HepG2 (cell line): ENCODE data around the gene OR1F1. TPM values are rescaled to one million over a fixed set of nuclear protein-coding genes. Genes with fewer than 3 reads are reported as not detected.

Experiments
- BATF2 ChIP-seq: sonication (generic); formaldehyde crosslinking; IDR thresholded peaks from 2 replicates; pipeline ENCODE4 v1.8.0; 2022; ENCODE audit warnings: mild to moderate bottlenecking, missing genetic modification reagents, moderate library complexity
- GATAD2A ChIP-seq: IDR thresholded peaks from 2 replicates; pipeline ENCODE4 v1.6.1; 2016
- GZF1 ChIP-seq: sonication (generic); formaldehyde crosslinking; IDR thresholded peaks from 2 replicates; pipeline ENCODE4 v1.5.1; 2020; ENCODE audit warnings: mild to moderate bottlenecking, missing genetic modification reagents
- HBP1 ChIP-seq: IDR thresholded peaks from 2 replicates; pipeline ENCODE4 v1.6.1; 2016; ENCODE audit warnings: low read depth, control low read depth
- MAF1 ChIP-seq: sonication (generic); formaldehyde crosslinking; IDR thresholded peaks from 2 replicates; pipeline ENCODE4 v1.5.0; 2020; ENCODE audit warnings: missing genetic modification reagents, borderline replicate concordance
- MXD1 ChIP-seq: sonication (generic); formaldehyde crosslinking; IDR thresholded peaks from 2 replicates; pipeline ENCODE4 v1.4.0; 2020; ENCODE audit warnings: mild to moderate bottlenecking, missing genetic modification reagents
- PCBP1 ChIP-seq: fragments of 200-400 bp; formaldehyde crosslinking; IDR thresholded peaks from 2 replicates; pipeline ENCODE4 v1.6.1; 2017; ENCODE audit warnings: mild to moderate bottlenecking, low read depth, low read length, borderline replicate concordance
- PREB ChIP-seq: sonication (generic); formaldehyde crosslinking; IDR thresholded peaks from 2 replicates; pipeline ENCODE4 v1.4.0; 2020; ENCODE audit warnings: missing genetic modification reagents
- RXRA ChIP-seq: sonication (generic); formaldehyde crosslinking; IDR thresholded peaks from 2 replicates; pipeline ENCODE4 v1.5.1; 2020; ENCODE audit warnings: missing genetic modification reagents
- SIX1 ChIP-seq: sonication (generic); formaldehyde crosslinking; IDR thresholded peaks from 2 replicates; pipeline ENCODE4 v1.4.0; 2020; ENCODE audit warnings: missing genetic modification reagents, borderline replicate concordance
- TRIM24 ChIP-seq: sonication (generic); formaldehyde crosslinking; IDR thresholded peaks from 2 replicates; pipeline ENCODE4 v1.8.0; 2022; ENCODE audit warnings: mild to moderate bottlenecking, missing genetic modification reagents
- ZNF441 ChIP-seq: sonication (generic); formaldehyde crosslinking; IDR thresholded peaks from 2 replicates; pipeline ENCODE4 v1.7.0; 2021; ENCODE audit warnings: missing genetic modification reagents, borderline replicate concordance
- ZNF451 ChIP-seq: sonication (generic); formaldehyde crosslinking; IDR thresholded peaks from 2 replicates; pipeline ENCODE4 v1.5.0; 2020; ENCODE audit warnings: mild to moderate bottlenecking, missing genetic modification reagents
- ZNF564 ChIP-seq: sonication (generic); formaldehyde crosslinking; IDR thresholded peaks from 2 replicates; pipeline ENCODE4 v1.8.1; 2023; ENCODE audit warnings: mild to moderate bottlenecking, missing genetic modification reagents
- ZNF691 ChIP-seq: sonication (generic); formaldehyde crosslinking; IDR thresholded peaks from 2 replicates; pipeline ENCODE4 v1.4.0; 2020; ENCODE audit warnings: missing genetic modification reagents, low read depth, mild to moderate bottlenecking, borderline replicate concordance
- ZNF720 ChIP-seq: sonication (generic); formaldehyde crosslinking; IDR thresholded peaks from 2 replicates; pipeline ENCODE4 v1.4.0; 2020; ENCODE audit warnings: missing genetic modification reagents
- ZNF839 ChIP-seq: sonication (generic); formaldehyde crosslinking; IDR thresholded peaks from 2 replicates; pipeline ENCODE4 v1.4.0; 2020; ENCODE audit warnings: missing genetic modification reagents, mild to moderate bottlenecking, borderline replicate concordance
- ZSCAN25 ChIP-seq: sonication (generic); formaldehyde crosslinking; IDR thresholded peaks from 2 replicates; pipeline ENCODE4 v1.8.0; 2022; ENCODE audit warnings: mild to moderate bottlenecking, missing genetic modification reagents
- ZSCAN9 ChIP-seq: IDR thresholded peaks from 2 replicates; pipeline ENCODE4 v1.6.1; 2016; ENCODE audit warnings: borderline replicate concordance
- polyA plus RNA-seq, 8 experiments: library from polyadenylated mRNA; depleted of rRNA in 3 of 8; stranded (reverse) in 7 of 8; unstranded in 1 of 8; fragments of >200 nt; fragmentation: Illumina TruSeq in 4 of 8; extraction: Trizol in 4 of 8; gene quantifications; 2 replicates each; pipeline versions ENCODE4 v1.2.1 to v1.2.3, GENCODE V29; 2011 to 2016; ENCODE audit warnings: low read depth in 4 of 8, missing spikeins in 1 of 8, mixed read lengths in 1 of 8; ENCODE audit not compliant: insufficient read depth in 1 of 8
- total RNA-seq, 5 experiments: library from RNA; depleted of rRNA; stranded (reverse); fragments of >200 nt; fragmentation: Illumina TruSeq; extraction: Trizol; gene quantifications; 2 replicates each; pipeline ENCODE4 v1.2.3, GENCODE V29; 2016; ENCODE audit warnings: low read depth in 1 of 5
- TF ChIP-seq, protein P1 (sequence below): sonication (generic); formaldehyde crosslinking; IDR thresholded peaks from 2 replicates; pipeline ENCODE4 v1.4.0; 2020; ENCODE audit warnings: low read depth, missing genetic modification reagents

Gene OR1F1
- total and polyA plus RNA-seq, 2 of the 13 experiments (the other 11 are each of a cell fraction or from before 2014, with no cell fraction given), result 0.90 TPM; not detected in 1

GRCh38 chr16:3188925-3189825 is 1.2 kb downstream of the OR1F1 start (continued):
- peak; percentile 5; the same call in 1 of the 2 replicates for TF ChIP-seq ZSCAN25 (CRISPR knock-in tag)
- no peak for TF ChIP-seq TRIM24 (CRISPR knock-in tag)
- peak; percentile 11; the same call in 1 of the 2 replicates for TF ChIP-seq SIX1 (CRISPR knock-in tag)
- TF ChIP-seq ZNF720 (CRISPR knock-in tag), result no peak
- TF ChIP-seq, protein P1, sequence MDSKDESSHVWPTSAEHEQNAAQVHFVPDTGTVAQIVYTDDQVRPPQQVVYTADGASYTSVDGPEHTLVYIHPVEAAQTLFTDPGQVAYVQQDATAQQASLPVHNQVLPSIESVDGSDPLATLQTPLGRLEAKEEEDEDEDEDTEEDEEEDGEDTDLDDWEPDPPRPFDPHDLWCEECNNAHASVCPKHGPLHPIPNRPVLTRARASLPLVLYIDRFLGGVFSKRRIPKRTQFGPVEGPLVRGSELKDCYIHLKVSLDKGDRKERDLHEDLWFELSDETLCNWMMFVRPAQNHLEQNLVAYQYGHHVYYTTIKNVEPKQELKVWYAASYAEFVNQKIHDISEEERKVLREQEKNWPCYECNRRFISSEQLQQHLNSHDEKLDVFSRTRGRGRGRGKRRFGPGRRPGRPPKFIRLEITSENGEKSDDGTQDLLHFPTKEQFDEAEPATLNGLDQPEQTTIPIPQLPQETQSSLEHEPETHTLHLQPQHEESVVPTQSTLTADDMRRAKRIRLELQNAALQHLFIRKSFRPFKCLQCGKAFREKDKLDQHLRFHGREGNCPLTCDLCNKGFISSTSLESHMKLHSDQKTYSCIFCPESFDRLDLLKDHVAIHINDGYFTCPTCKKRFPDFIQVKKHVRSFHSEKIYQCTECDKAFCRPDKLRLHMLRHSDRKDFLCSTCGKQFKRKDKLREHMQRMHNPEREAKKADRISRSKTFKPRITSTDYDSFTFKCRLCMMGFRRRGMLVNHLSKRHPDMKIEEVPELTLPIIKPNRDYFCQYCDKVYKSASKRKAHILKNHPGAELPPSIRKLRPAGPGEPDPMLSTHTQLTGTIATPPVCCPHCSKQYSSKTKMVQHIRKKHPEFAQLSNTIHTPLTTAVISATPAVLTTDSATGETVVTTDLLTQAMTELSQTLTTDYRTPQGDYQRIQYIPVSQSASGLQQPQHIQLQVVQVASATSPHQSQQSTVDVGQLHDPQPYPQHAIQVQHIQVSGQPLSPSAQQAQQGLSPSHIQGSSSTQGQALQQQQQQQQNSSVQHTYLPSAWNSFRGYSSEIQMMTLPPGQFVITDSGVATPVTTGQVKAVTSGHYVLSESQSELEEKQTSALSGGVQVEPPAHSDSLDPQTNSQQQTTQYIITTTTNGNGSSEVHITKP (CRISPR knock-in tag), result 0 out of 2 replicates have a peak, but pooled peaks have one; percentile 25
- TF ChIP-seq HBP1 (CRISPR knock-in tag), result no peak
- TF ChIP-seq ZNF441 (CRISPR knock-in tag), result 0 out of 2 replicates have a peak, but pooled peaks have one; percentile 16
- TF ChIP-seq ZNF691 (CRISPR knock-in tag), result no peak
- no peak for TF ChIP-seq ZNF451 (CRISPR knock-in tag)
- TF ChIP-seq MAF1 (CRISPR knock-in tag), result peak; percentile 83; the same call in 1 of the 2 replicates
- no peak for TF ChIP-seq MXD1 (CRISPR knock-in tag)
- no peak for TF ChIP-seq ZNF564
- TF ChIP-seq RXRA (CRISPR knock-in tag), result no peak; the same call in 1 of the 2 replicates
- peak; percentile 46; the same call in 1 of the 2 replicates for TF ChIP-seq GATAD2A
- peak; percentile 50; the same call in 1 of the 2 replicates for TF ChIP-seq ZNF839
- no peak for TF ChIP-seq BATF2
- no peak for TF ChIP-seq GZF1 (CRISPR knock-in tag)
- TF ChIP-seq PCBP1, result 0 out of 2 replicates have a peak, but pooled peaks have one; percentile 23
- TF ChIP-seq PREB (CRISPR knock-in tag), result no peak
- peak; percentile 21; the same call in 1 of the 2 replicates for TF ChIP-seq ZSCAN9
